ENCODE results near the gene RASGEF1B.

GRCh38 chr4:81471588-81472280 lies at the start of gene RASGEF1B:
- no peak for TF ChIP-seq EZH2 (IDR thresholded peaks at IDR 0.05; ENCODE audit: insufficient read depth, low read length)
- TF ChIP-seq, protein P1, sequence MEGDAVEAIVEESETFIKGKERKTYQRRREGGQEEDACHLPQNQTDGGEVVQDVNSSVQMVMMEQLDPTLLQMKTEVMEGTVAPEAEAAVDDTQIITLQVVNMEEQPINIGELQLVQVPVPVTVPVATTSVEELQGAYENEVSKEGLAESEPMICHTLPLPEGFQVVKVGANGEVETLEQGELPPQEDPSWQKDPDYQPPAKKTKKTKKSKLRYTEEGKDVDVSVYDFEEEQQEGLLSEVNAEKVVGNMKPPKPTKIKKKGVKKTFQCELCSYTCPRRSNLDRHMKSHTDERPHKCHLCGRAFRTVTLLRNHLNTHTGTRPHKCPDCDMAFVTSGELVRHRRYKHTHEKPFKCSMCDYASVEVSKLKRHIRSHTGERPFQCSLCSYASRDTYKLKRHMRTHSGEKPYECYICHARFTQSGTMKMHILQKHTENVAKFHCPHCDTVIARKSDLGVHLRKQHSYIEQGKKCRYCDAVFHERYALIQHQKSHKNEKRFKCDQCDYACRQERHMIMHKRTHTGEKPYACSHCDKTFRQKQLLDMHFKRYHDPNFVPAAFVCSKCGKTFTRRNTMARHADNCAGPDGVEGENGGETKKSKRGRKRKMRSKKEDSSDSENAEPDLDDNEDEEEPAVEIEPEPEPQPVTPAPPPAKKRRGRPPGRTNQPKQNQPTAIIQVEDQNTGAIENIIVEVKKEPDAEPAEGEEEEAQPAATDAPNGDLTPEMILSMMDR (IDR thresholded peaks at IDR 0.05; ENCODE audit: insufficient read depth, low read depth, low read length): no peak
